ENCODE results near the gene TTC23L. TPM values are rescaled to one million over a fixed set of nuclear protein-coding genes. Genes with fewer than 3 reads are reported as not detected.

TTC23L gene
- total RNA-seq, 1 experiment from 2014 or later: 0.54 TPM

- no peak for DNase-seq
- Mint-ChIP-seq H3K27me3 (ENCODE audit: unreplicated experiment) (no peaks in the 10 kb centered on the region), H3K9me3 (ENCODE audit: low read depth, unreplicated experiment) (no peaks in the 10 kb centered on the region), H3K36me3 (ENCODE audit: insufficient read depth, unreplicated experiment) (no peaks in the 10 kb centered on the region), H3K4me1 (ENCODE audit: low read depth, unreplicated experiment) (no peaks in the 10 kb centered on the region), H3K27ac (ENCODE audit: unreplicated experiment) (no peak overlapping the region), H3K4me3 (ENCODE audit: low read depth, unreplicated experiment) (no peak overlapping the region)
- no TSS peak for BruUV-seq (replicated peaks)
- CTCF ChIA-PET: no interaction called here
- intact Hi-C loops (cut with micrococcal nuclease; ENCODE audit: unreplicated experiment): no loop called here
- TF ChIP-seq, protein P1, sequence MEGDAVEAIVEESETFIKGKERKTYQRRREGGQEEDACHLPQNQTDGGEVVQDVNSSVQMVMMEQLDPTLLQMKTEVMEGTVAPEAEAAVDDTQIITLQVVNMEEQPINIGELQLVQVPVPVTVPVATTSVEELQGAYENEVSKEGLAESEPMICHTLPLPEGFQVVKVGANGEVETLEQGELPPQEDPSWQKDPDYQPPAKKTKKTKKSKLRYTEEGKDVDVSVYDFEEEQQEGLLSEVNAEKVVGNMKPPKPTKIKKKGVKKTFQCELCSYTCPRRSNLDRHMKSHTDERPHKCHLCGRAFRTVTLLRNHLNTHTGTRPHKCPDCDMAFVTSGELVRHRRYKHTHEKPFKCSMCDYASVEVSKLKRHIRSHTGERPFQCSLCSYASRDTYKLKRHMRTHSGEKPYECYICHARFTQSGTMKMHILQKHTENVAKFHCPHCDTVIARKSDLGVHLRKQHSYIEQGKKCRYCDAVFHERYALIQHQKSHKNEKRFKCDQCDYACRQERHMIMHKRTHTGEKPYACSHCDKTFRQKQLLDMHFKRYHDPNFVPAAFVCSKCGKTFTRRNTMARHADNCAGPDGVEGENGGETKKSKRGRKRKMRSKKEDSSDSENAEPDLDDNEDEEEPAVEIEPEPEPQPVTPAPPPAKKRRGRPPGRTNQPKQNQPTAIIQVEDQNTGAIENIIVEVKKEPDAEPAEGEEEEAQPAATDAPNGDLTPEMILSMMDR (IDR thresholded peaks at IDR 0.05; ENCODE audit: unreplicated experiment): no peak
Observed at GRCh38 chr5:34869256-34869655, 30.3 kb downstream of the TTC23L start.

DNA sequence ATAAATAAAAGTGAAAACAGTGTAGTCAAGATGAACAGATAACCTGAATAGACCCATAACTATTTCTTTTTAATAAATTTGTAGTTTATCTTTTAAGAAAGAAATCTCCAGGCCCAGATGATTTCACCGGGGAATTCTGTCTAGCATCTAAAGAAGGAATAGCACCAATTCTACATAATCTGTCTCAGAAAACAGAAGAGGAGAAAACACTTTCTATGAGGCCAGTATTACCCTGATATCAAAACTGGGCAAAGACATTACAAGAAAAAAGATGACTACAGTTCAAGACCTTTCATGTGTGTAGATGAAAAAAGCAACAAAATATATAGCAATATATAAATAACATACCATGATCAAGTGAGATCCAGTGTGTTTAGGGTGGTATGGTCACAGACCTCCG, 31.4 kb downstream of the TTC23L start:
- intact Hi-C loops (cut with micrococcal nuclease; ENCODE audit: unreplicated experiment): no loop called here
- Mint-ChIP-seq H3K4me1 (ENCODE audit: low read depth, unreplicated experiment) (no peaks in the 10 kb centered on the region), H3K36me3 (ENCODE audit: insufficient read depth, unreplicated experiment) (no peaks in the 10 kb centered on the region), H3K9me3 (ENCODE audit: low read depth, unreplicated experiment) (no peaks in the 10 kb centered on the region), H3K4me3 (ENCODE audit: low read depth, unreplicated experiment) (no peak overlapping the region), H3K27ac (ENCODE audit: unreplicated experiment) (no peak overlapping the region), H3K27me3 (ENCODE audit: unreplicated experiment) (no peaks in the 10 kb centered on the region)
- CTCF ChIA-PET: no interaction called here
- BruUV-seq (replicated peaks): no TSS peak
- DNase-seq: no peak
- TF ChIP-seq, protein P1 (IDR thresholded peaks at IDR 0.05; ENCODE audit: unreplicated experiment): no peak

DNA sequence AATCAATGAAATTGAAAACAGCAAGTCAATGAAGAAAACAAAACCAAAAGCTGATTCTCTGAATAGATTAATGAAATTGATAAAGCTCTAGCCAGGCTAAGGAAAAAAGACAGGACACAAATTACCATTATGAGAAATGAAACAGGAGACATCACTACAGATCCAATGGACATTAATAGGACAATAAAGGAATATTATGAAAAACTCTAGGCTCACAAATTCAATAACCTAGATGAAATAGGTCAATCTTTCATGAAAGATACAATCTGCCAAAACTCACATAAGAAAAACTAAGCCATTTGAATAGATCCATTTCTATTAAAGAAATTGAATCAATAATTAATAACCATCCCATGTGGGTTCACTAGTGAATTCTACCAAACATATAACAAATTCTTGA, 37.3 kb downstream of the TTC23L start:
- CTCF ChIA-PET: no interaction called here
- Mint-ChIP-seq H3K4me3 (ENCODE audit: low read depth, unreplicated experiment) (no peak overlapping the region), H3K9me3 (ENCODE audit: low read depth, unreplicated experiment) (no peaks in the 10 kb centered on the region), H3K4me1 (ENCODE audit: low read depth, unreplicated experiment) (no peaks in the 10 kb centered on the region), H3K36me3 (ENCODE audit: insufficient read depth, unreplicated experiment) (no peaks in the 10 kb centered on the region), H3K27ac (ENCODE audit: unreplicated experiment) (no peak overlapping the region), H3K27me3 (ENCODE audit: unreplicated experiment) (no peaks in the 10 kb centered on the region)
- BruUV-seq (replicated peaks): no TSS peak
- intact Hi-C loops (cut with micrococcal nuclease; ENCODE audit: unreplicated experiment): no loop called here
- TF ChIP-seq, protein P1 (IDR thresholded peaks at IDR 0.05; ENCODE audit: unreplicated experiment): no peak
- no peak for DNase-seq

GRCh38 chr5:34881246-34881645, 42.3 kb downstream of the TTC23L start:
- BruUV-seq (replicated peaks): no TSS peak
- H3K4me1 Mint-ChIP-seq (ENCODE audit: low read depth, unreplicated experiment): no peaks in the 10 kb centered on the region
- H3K4me3 Mint-ChIP-seq (ENCODE audit: low read depth, unreplicated experiment): no peak overlapping the region
- intact Hi-C loops (cut with micrococcal nuclease; ENCODE audit: unreplicated experiment): no loop called here
- CTCF ChIA-PET: no interaction called here
- no peaks in the 10 kb centered on the region for H3K36me3 Mint-ChIP-seq (ENCODE audit: insufficient read depth, unreplicated experiment)
- no peaks in the 10 kb centered on the region for H3K9me3 Mint-ChIP-seq (ENCODE audit: low read depth, unreplicated experiment)
- no peaks in the 10 kb centered on the region for H3K27me3 Mint-ChIP-seq (ENCODE audit: unreplicated experiment)
- no peak for DNase-seq
- H3K27ac Mint-ChIP-seq (ENCODE audit: unreplicated experiment): no peak overlapping the region
- TF ChIP-seq, protein P1 (IDR thresholded peaks at IDR 0.05; ENCODE audit: unreplicated experiment): no peak

Data from Calu3 (cell line).